GM12875 (cell line): Measurements from ENCODE around the gene PRSS56.

Experiments
- H3K4me3 ChIP-seq: one replicate; pipeline ENCODE4 v1.5.1; 2011; ENCODE audit warnings: low read depth, low read length, control low read depth
- CTCF ChIP-seq: IDR thresholded peaks from 2 replicates; pipeline ENCODE4 v1.5.1; 2011; ENCODE audit warnings: low read depth, mild to moderate bottlenecking, control low read depth, inconsistent platforms, low read length, moderate library complexity, borderline replicate concordance; ENCODE audit not compliant: insufficient read depth

The PRSS56 gene

GRCh38 chr2:232540441-232541041, 20.4 kb downstream of the PRSS56 start:
- no peak for TF ChIP-seq CTCF
- H3K4me3 ChIP-seq, result no peak overlapping the region

GRCh38 chr2:232541195-232541960, 21.2 kb downstream of the PRSS56 start:
- no peak overlapping the region for H3K4me3 ChIP-seq
- no peak for TF ChIP-seq CTCF

- H3K4me3 ChIP-seq, result no peak overlapping the region
- no peak for TF ChIP-seq CTCF
These were observed 21.9 kb downstream of the PRSS56 start for GRCh38 chr2:232541961-232542714.

GRCh38 chr2:232542715-232543467, 22.7 kb downstream of the PRSS56 start:
- no peak overlapping the region for H3K4me3 ChIP-seq
- TF ChIP-seq CTCF, result no peak

- no peak for TF ChIP-seq CTCF
- no peak overlapping the region for H3K4me3 ChIP-seq
These were observed 23.3 kb downstream of the PRSS56 start for GRCh38 chr2:232543491-232543890.

GRCh38 chr2:232543928-232544631, 23.9 kb downstream of the PRSS56 start:
- TF ChIP-seq CTCF, result no peak
- H3K4me3 ChIP-seq, result no peak overlapping the region
